ENCODE results near the gene SLIT3.

DNA sequence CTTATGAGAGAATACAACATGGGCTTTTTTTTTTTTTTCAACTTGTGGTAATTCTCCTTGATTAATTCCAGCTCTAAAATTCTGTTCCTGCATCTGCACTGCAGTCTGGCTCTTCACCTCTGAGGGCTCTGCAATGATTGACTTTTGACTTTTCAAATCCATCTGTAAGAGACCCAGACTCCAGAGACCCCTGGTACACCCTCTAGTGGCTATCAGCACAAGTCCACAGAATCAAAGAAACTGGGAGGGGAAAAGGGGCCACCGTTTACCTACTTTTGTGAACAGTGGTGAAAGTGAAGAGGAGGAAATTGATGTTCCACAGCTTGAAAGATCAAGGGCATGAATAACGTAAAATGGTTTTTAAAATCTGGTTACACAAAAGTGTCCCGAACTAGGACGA, 151.6 kb downstream of the SLIT3 start:
- TF ChIP-seq TAF1 (IDR thresholded peaks at IDR 0.05; ENCODE audit: low read depth, low read length), result no peak
- TF ChIP-seq POLR2A (IDR thresholded peaks at IDR 0.05; ENCODE audit: low read depth, low read length), result no peak

Data from GM12891 (cell line).